Peyer's patch (tissue), 4 donors: Measurements from ENCODE around the gene NOXA1. TPM values are rescaled to one million over a fixed set of nuclear protein-coding genes. Genes with fewer than 3 reads are reported as not detected.
"Not testable (repeated sequence)": the region's sequence is repeated elsewhere in the genome, so short reads cannot be mapped to it uniquely, and the experiment has no call there.

ENCODE experiments used
- DNase-seq, 3 donors: peaks; one replicate each; pipeline ENCODE4 v3.0.0-alpha.2; 2017 to 2019
- H3K27ac ChIP-seq, 4 donors: fragments of 200-600 bp; sonication (generic); one replicate each; pipeline ENCODE4 v1.5.1; 2016 to 2019
- H3K27me3 ChIP-seq, 2 donors: fragments of 200-600 bp; sonication (generic); one replicate each; pipeline ENCODE4 v1.5.1; 2019
- H3K36me3 ChIP-seq, 3 donors: fragments of 200-600 bp; sonication (generic); one replicate each; pipeline ENCODE4 v1.5.1; 2016 to 2019
- H3K4me1 ChIP-seq, 4 donors: fragments of 200-600 bp; sonication (generic); one replicate each; pipeline ENCODE4 v1.5.1; 2016 to 2019
- H3K4me3 ChIP-seq, 4 donors: fragments of 200-600 bp; sonication (generic); 1 replicate in 3 of 4; 2 replicates in 1 of 4; pipeline ENCODE4 v1.5.1; 2016 to 2019; ENCODE audit warnings: mild to moderate bottlenecking in 1 of 4
- H3K9me3 ChIP-seq, 4 donors: fragments of 200-600 bp; sonication (generic); one replicate each; pipeline ENCODE4 v1.5.1; 2016 to 2019; ENCODE audit warnings: mild to moderate bottlenecking in 1 of 4
- CTCF ChIP-seq, 6 experiments: fragments of 450-650 bp in 4 of 6; fragments of 200-600 bp in 2 of 6; sonication (generic) in 1 of 6; IDR thresholded peaks; one replicate each; pipeline ENCODE4 v1.5.1; 2017 to 2019; ENCODE audit warnings: antibody characterized with exemption in 6 of 6, mild to moderate bottlenecking in 3 of 6, moderate library complexity in 1 of 6
- POLR2A ChIP-seq, 2 donors: fragments of 450-650 bp; IDR thresholded peaks; one replicate each; pipeline ENCODE4 v1.5.1; 2017; ENCODE audit warnings: antibody characterized with exemption in 2 of 2, mild to moderate bottlenecking in 2 of 2, moderate library complexity in 2 of 2
- total RNA-seq, 4 donors: library from RNA; depleted of rRNA; stranded (reverse); fragments of >200 nt; gene quantifications; one replicate each; pipeline ENCODE4 v1.1.0, GENCODE V29; 2016

The NOXA1 gene
- total RNA-seq, 4 donors from 2014 or later, result 28.2 to 37.3 (median 33.2) TPM

GRCh38 chr9:137448602-137448962 is 25.4 kb downstream of the NOXA1 start:
- Histone ChIP-seq H3K4me3 (no peak overlapping the region), H3K36me3 (peaks cover 0 to 26% (median 0%) of the 10 kb centered on the region in 3 donors), H3K27ac (no peak overlapping the region), H3K9me3 (no peaks in the 10 kb centered on the region), H3K27me3 (no peaks in the 10 kb centered on the region), H3K4me1 (peaks cover 0 to 35% (median 5%) of the 10 kb centered on the region in 4 donors)
- TF ChIP-seq POLR2A (IDR thresholded peaks at IDR 0.05) (no peak), CTCF (IDR thresholded peaks at IDR 0.05) (no peak)
- peak in 1 of 3 donors; percentile 23 for DNase-seq

DNA sequence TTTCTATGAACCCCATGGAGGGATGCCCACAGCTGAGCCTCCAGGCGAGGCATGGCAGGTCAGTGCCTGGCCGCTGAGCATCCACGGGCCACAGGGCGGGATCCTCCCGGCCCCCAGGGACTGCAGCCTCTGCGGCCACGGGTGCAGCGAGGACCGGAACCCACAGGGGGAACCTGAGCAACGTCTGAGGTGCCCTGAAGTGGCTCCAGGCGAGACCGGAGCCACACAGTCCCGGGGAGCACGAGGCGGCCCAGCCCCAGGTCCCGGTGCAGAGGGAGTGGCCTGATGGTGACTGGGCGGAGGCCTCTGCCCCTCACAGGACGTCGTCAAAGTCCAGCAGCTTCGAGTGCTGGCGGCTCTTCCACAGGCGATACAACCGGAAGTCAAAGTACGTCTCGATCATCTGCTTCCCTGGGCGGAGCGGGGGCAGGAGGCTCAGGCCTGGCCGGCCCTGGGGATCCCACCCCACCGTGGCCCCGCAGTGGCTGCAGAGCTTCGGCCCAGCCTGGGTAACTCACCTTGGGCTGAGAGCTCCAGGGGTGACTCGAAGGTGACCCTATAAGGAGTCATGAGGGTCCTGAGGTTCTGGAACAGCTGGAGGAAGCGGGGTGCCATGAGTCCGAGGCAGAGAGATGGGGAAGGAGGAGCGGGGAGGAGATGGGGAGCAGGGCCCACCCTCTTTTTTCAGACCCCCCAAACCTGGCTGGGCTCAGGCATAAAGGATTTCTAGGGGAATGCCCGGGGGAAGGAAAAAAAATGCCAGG is 26.1 kb downstream of the NOXA1 start:
- peaks cover 0 to 26% (median 0%) of the 10 kb centered on the region in 3 donors for H3K36me3 ChIP-seq
- H3K27me3 ChIP-seq, result no peaks in the 10 kb centered on the region
- TF ChIP-seq CTCF (IDR thresholded peaks at IDR 0.05) (no peak), POLR2A (IDR thresholded peaks at IDR 0.05) (no peak)
- no peak overlapping the region for H3K4me3 ChIP-seq
- no peaks in the 10 kb centered on the region for H3K9me3 ChIP-seq
- H3K27ac ChIP-seq, result no peak overlapping the region
- DNase-seq, result peak in 1 of 3 donors; percentile 53
- peaks cover 0 to 37% (median 9%) of the 10 kb centered on the region in 4 donors for H3K4me1 ChIP-seq

GRCh38 chr9:137449931-137450538 is 26.8 kb downstream of the NOXA1 start:
- H3K27me3 ChIP-seq, result no peaks in the 10 kb centered on the region
- TF ChIP-seq CTCF (IDR thresholded peaks at IDR 0.05), result no peak
- TF ChIP-seq POLR2A (IDR thresholded peaks at IDR 0.05), result no peak
- H3K4me3 ChIP-seq, result no peak overlapping the region
- H3K4me1 ChIP-seq, result peaks cover 0 to 41% (median 17%) of the 10 kb centered on the region in 4 donors
- peak in 1 of 3 donors; percentile 45 for DNase-seq
- H3K36me3 ChIP-seq, result peaks cover 0 to 26% (median 0%) of the 10 kb centered on the region in 3 donors
- H3K27ac ChIP-seq, result no peak overlapping the region
- H3K9me3 ChIP-seq, result no peaks in the 10 kb centered on the region

DNA sequence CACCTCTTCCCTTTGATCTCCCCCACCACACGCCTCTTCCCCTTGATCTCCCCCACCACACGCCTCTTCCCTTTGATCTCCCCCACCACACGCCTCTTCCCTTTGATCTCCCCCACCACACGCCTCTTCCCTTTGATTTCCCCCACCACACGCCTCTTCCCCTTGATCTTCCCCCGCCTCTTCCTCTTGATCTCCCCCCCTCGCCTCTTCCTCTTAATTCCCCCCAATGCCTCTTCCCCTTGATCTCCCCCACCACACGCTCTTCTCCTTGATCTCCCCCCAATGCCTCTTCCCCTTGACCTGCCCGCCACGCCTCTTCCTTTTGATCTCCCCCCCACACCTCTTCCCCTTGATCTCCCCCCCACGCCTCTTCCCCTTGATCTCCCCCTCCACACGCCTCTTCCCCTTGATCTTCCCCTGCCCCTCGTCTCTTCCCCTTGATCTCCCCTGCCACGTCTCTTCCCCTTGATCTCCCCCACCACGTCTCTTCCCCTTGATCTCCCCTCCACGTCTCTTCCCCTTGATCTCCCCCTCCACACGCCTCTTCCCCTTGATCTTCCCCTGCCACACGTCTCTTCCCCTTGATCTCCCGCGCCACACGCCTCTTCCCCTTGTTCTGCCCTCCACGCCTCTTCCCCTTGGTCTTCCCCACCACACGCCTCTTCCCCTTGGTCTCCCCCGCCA is 27.5 kb downstream of the NOXA1 start:
- H3K9me3 ChIP-seq, H3K27ac ChIP-seq, H3K4me3 ChIP-seq, H3K27me3 ChIP-seq: not testable (repeated sequence)
- peak in 1 of 3 donors; percentile 39 for DNase-seq
- Histone ChIP-seq H3K4me1 (peaks cover 0 to 41% (median 19%) of the 10 kb centered on the region in 4 donors), H3K36me3 (peaks cover 0 to 26% (median 0%) of the 10 kb centered on the region in 3 donors)

GRCh38 chr9:137451264-137452005 is 28.2 kb downstream of the NOXA1 start:
- Histone ChIP-seq H3K36me3 (peaks cover 0 to 29% (median 0%) of the 10 kb centered on the region in 3 donors), H3K4me1 (peaks cover 0 to 37% (median 19%) of the 10 kb centered on the region in 4 donors)
- peak in 1 of 3 donors; percentile 36 for DNase-seq
- H3K9me3 ChIP-seq, H3K27ac ChIP-seq, H3K27me3 ChIP-seq, H3K4me3 ChIP-seq: not testable (repeated sequence)

DNA sequence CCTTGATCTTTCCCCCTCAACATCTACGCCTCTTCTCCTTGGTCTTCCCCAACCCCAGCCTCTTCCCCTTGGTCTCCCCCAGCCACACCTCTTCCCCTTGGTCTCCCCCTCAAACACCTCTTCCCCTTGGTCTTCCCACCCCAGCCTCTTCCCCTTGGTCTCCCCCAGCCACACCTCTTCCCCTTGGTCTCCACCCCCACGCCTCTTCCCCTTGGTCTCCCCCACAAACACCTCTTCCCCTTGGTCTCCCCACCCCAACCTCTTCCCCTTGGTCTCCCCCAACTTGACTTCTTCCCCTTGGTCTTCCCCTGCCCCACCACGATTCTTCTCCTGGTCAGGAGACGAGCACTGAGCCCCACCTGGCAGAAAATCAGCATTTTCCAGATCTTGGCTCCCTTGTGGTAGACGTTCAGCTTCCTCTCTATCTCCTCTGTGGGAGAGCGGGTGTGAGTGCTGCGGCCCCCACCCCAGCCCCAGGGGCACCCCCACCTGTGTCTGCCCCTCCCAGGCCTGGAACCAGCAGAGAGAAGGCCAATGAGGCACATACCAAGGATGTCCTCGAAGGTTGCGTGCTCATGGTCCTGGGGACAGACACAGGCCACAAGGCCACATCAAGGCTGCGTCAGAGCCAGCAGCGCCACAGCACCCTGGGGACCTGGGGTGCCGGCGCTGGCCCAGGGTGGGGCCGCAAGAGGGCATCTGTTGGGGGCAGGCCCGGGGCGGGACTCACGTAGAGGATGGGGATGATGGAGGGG is 29.0 kb downstream of the NOXA1 start:
- Histone ChIP-seq H3K36me3 (peaks cover 0 to 37% (median 0%) of the 10 kb centered on the region in 3 donors), H3K4me3 (no peak overlapping the region), H3K9me3 (no peaks in the 10 kb centered on the region), H3K27me3 (no peaks in the 10 kb centered on the region), H3K4me1 (peaks cover 0 to 37% (median 19%) of the 10 kb centered on the region in 4 donors), H3K27ac (no peak overlapping the region)
- DNase-seq, result peak in 1 of 3 donors; percentile 45
- TF ChIP-seq CTCF (IDR thresholded peaks at IDR 0.05) (no peak), POLR2A (IDR thresholded peaks at IDR 0.05) (no peak)
